Cardiac fibroblast (primary cell): ENCODE measurements around the gene NRK.

Source experiments
- DNase-seq, 2 donors: peaks; one replicate each; pipeline versions ENCODE4 v3.0.0 to v3.0.0-alpha.2; 2010; ENCODE audit warnings: low read depth in 2 of 2
- H3K4me3 ChIP-seq, 2 donors: replicated peaks in 1 of 2; 1 replicate in 1 of 2; 2 replicates in 1 of 2; pipeline ENCODE4 v1.5.1; 2011; ENCODE audit warnings: low read depth in 2 of 2, low read length in 2 of 2, mild to moderate bottlenecking in 2 of 2, moderate library complexity in 1 of 2
- CTCF ChIP-seq: IDR thresholded peaks from one replicate; pipeline ENCODE4 v1.5.1; 2011; ENCODE audit warnings: low read depth, mild to moderate bottlenecking, low read length, inconsistent platforms

NRK gene

GRCh38 chrX:105882581-105883275, 60.4 kb downstream of the NRK start:
- peak in 1 of 2 donors; percentile 72 for DNase-seq
- H3K4me3 ChIP-seq = no peak overlapping the region
- no peak for TF ChIP-seq CTCF

- H3K4me3 ChIP-seq = no peak overlapping the region
- TF ChIP-seq CTCF = no peak
- peak in 1 of 2 donors; percentile 15 for DNase-seq
Measured at GRCh38 chrX:105894721-105895120, 72.4 kb downstream of the NRK start.

GRCh38 chrX:105909576-105909975, 87.2 kb downstream of the NRK start:
- DNase-seq = no peak
- TF ChIP-seq CTCF = no peak
- no peak overlapping the region for H3K4me3 ChIP-seq

- peak in 1 of 2 donors; percentile 68 for DNase-seq
- TF ChIP-seq CTCF = no peak
- no peak overlapping the region for H3K4me3 ChIP-seq
Measured at GRCh38 chrX:105910563-105911105, 88.3 kb downstream of the NRK start.

GRCh38 chrX:105945266-105945665, 122.9 kb downstream of the NRK start:
- DNase-seq = no peak
- no peak for TF ChIP-seq CTCF
- no peak overlapping the region for H3K4me3 ChIP-seq

GRCh38 chrX:105969487-105969886, 147.1 kb downstream of the NRK start:
- no peak for DNase-seq

More at GRCh38 chrX:105969487-105969886, 147.1 kb downstream of the NRK start:
- H3K4me3 ChIP-seq = no peak overlapping the region
- TF ChIP-seq CTCF = no peak
